HUES6 (cell line): ENCODE results near the gene USP4.

Experiments
- H3K27ac ChIP-seq: 2 replicates; pipeline ENCODE4 v1.7.0; 2013; ENCODE audit warnings: low read depth, mild to moderate bottlenecking, low read length, inconsistent platforms
- H3K27me3 ChIP-seq: 2 replicates; pipeline ENCODE4 v1.6.1; 2013; ENCODE audit warnings: low read length; ENCODE audit not compliant: control insufficient read depth, insufficient read depth
- H3K36me3 ChIP-seq: 2 replicates; pipeline ENCODE4 v1.6.1; 2013; ENCODE audit warnings: low read length; ENCODE audit not compliant: control insufficient read depth, insufficient read depth
- H3K4me1 ChIP-seq: 2 replicates; pipeline ENCODE4 v1.6.1; 2013; ENCODE audit warnings: low read length; ENCODE audit not compliant: control insufficient read depth, insufficient read depth
- H3K4me3 ChIP-seq: 2 replicates; pipeline ENCODE4 v1.5.1; 2013; ENCODE audit warnings: low read depth, low read length
- H3K9ac ChIP-seq: one replicate; pipeline ENCODE4 v1.6.1; 2013; ENCODE audit warnings: mild to moderate bottlenecking, low read length
- H3K9me3 ChIP-seq: 2 replicates; pipeline ENCODE4 v1.6.1; 2013; ENCODE audit warnings: low read depth, low read length; ENCODE audit not compliant: control insufficient read depth, insufficient read depth

The USP4 gene

DNA sequence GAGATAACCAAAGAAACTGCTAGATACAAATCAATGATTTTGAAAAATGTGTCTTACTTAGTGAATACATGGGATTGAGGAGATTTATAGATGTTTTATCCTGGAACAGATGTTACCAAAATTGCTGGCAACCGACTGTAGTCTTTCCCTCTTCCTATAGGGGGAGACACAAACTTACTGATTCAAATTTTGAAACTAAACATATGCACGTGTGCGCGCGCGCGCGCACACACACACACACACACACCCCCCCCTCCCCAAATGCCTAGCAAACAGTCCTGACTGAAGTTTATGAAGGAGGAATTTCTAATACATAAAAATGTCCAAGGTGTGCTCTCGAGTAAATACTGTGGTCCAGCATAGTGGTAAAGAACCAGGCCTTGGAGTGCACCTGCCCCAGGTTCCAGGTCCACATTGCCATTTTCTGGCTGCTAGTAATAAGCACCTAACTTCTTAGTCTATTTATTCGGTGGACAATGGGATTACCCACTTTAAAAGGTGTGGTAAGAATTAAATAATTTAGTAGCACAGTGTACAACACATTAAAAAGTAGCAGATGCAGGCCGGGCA, 44.3 kb downstream of the USP4 start:
- Histone ChIP-seq H3K9me3 (no peaks in the 10 kb centered on the region), H3K27ac (no peak overlapping the region), H3K9ac (no peak overlapping the region), H3K36me3 (peaks cover 65% of the 10 kb centered on the region), H3K4me1 (no peaks in the 10 kb centered on the region), H3K4me3 (no peak overlapping the region), H3K27me3 (no peaks in the 10 kb centered on the region)

DNA sequence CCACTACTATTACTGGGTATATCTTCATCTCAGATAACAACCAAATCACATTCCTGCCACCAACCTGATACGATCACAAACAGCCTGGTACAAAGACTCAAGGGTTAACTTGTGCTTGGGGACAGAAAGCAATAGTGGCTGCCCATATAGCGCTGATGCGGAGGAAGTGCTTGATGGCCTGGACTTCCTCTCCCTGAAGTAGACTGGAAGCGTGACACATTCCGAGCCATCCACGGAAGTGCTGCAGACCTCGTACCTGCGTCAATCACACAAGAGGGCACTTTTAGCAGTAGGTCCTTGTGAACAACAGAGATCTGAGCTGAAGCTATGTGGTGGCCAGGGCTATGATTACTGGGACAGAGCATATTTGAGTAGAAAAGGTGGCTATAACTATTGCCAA, 45.5 kb downstream of the USP4 start:
- Histone ChIP-seq H3K4me1 (no peaks in the 10 kb centered on the region), H3K9me3 (no peaks in the 10 kb centered on the region), H3K36me3 (peaks cover 68% of the 10 kb centered on the region), H3K9ac (no peak overlapping the region), H3K27me3 (no peaks in the 10 kb centered on the region), H3K27ac (no peak overlapping the region), H3K4me3 (no peak overlapping the region)

DNA sequence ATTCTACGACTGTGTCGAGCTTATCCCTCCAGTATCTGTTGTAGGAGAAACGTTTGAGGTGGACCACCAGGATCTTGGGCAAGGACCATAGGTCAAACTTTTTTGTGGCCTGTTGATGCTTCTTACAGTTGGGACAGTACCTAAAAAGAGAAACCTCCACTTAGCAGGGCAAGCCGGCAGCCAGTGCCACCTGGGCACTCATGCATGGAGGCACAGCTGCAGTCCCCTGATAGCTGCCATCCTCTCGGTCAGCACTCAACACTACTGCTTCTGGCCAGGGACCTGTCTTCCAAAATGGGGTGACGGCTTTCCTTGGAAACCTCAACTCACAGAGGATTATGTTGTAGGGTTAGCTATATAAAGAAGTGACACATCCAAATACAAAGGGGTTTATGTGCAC, 55.9 kb downstream of the USP4 start:
- Histone ChIP-seq H3K9ac (no peak overlapping the region), H3K36me3 (peaks cover 61% of the 10 kb centered on the region), H3K4me1 (no peaks in the 10 kb centered on the region), H3K27ac (no peak overlapping the region), H3K4me3 (no peak overlapping the region), H3K9me3 (no peaks in the 10 kb centered on the region), H3K27me3 (no peaks in the 10 kb centered on the region)

- H3K4me1 ChIP-seq: no peaks in the 10 kb centered on the region
- no peaks in the 10 kb centered on the region for H3K27me3 ChIP-seq
- H3K9ac ChIP-seq: no peak overlapping the region
- H3K36me3 ChIP-seq: peaks cover 44% of the 10 kb centered on the region
- no peaks in the 10 kb centered on the region for H3K9me3 ChIP-seq
- H3K27ac ChIP-seq: no peak overlapping the region
- no peak overlapping the region for H3K4me3 ChIP-seq
These were observed 60.5 kb downstream of the USP4 start for GRCh38 chr3:49279376-49279775.

DNA sequence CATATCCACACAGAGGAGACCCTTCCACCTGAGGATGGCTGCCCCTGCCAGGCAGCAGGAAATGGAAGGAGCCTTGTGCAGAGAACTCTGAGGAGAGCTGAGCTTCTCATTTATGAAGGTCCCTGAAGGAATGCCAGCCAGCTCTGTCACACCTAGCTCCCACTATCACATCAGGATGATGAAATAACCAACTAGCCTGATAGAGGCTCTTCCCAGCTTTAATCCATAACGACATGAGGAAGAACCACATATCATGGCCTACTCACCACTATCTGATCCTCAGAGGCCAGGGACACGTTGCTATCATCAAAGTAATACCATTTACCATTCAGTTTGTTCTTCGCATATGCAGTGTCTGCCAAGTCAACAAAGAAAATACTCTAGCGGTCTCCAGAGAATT, 61.3 kb downstream of the USP4 start:
- no peak overlapping the region for H3K27ac ChIP-seq
- H3K4me1 ChIP-seq: no peaks in the 10 kb centered on the region
- no peak overlapping the region for H3K4me3 ChIP-seq
- H3K27me3 ChIP-seq: no peaks in the 10 kb centered on the region
- H3K36me3 ChIP-seq: peaks cover 35% of the 10 kb centered on the region
- H3K9me3 ChIP-seq: no peaks in the 10 kb centered on the region
- H3K9ac ChIP-seq: no peak overlapping the region

- peak overlapping the region; percentile 47; the same call in 1 of the 2 replicates for H3K27ac ChIP-seq
- H3K9me3 ChIP-seq: no peaks in the 10 kb centered on the region
- H3K4me3 ChIP-seq: peak overlapping the region; percentile 48; the same call in 1 of the 2 replicates
- H3K9ac ChIP-seq: no peak overlapping the region
- peaks cover 31% of the 10 kb centered on the region for H3K36me3 ChIP-seq
- H3K4me1 ChIP-seq: no peaks in the 10 kb centered on the region
- no peaks in the 10 kb centered on the region for H3K27me3 ChIP-seq
These were observed 62.5 kb downstream of the USP4 start for GRCh38 chr3:49277383-49277775.

DNA sequence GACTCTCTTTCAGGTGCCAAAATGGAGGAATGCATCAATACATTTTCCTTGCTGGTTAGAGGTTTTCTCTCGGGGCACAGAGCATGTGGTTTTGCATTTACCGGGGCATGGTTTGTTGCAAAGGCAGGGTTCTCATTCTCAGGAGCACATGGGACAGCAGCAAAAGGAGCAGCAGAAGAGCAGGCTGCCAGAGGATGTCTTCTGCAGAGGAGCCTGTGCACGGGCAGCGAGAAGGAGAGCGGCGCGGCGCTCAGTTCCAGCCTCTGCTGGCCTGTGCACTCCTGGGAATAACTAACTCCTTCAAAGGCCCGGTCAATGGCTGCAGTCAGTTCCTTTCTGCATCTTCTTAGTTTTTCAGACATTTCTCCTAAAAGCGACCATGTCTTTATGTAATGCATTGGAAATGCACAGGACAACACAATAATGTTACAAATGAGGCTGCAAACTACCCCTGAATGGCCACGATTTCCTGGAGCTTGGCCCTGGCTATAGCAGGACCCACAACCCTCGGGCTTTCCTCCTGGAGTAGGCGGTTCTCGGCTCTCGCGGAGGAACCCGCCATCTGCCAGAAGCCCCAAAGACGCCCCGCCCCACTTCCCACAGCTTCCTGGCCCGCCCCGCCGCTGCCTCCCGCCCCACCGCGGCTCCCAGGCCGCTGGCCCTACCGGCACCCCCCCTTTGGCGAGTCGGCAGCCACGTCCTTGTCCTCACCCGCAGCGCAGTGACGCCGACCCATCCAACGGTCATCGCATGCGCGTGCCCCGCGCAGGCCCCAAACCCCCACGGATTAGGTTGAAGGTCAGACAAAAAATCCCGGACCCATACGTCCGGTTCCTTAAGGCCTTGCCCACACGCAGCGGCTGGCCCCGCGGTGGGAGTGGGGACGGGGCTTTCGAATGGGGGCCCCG, 63.1 kb downstream of the USP4 start, which contains the start of gene C3orf62:
C3orf62 (minus strand) TSS at position 758 of the 908 bp plus-strand sequence; CDS start at position 398, 360 bp downstream.
- Histone ChIP-seq H3K36me3 (peaks cover 31% of the 10 kb centered on the region), H3K9ac (no peak within 1 kb of the TSS)

DNA sequence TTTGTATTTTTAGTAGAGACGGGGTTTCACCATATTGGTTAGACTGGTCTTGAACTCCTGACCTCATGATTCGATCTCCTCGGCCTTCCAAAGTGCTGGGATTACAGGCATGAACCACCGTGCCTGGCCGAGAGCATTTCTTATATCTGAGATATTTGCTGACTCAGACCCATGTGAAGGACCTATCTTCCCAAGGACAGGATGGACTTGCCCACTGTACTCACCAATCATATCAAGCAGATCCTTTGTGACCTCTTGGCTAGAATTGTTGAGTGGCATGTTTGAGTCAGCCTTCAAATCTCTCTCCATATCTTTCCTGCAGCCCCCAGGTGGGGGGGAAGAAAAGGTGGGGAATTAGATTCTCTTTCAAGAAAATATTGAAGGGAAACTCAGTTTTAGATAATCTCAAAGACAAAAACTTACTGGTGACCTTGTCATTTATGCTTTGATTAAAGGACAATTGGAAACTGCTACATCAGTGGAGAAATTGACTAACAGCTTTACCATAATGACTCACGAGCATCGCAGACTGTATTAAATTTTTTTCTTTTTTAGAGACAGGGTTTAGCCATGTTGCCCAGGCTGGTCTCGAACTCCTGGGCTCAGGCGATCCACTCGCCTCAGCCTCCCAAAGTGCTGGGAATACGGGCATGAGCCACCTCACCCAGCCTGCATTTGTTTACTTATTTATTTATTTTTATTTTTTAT, 65.9 kb downstream of the USP4 start:
- Histone ChIP-seq H3K27ac (no peak overlapping the region), H3K4me3 (no peak overlapping the region), H3K27me3 (no peaks in the 10 kb centered on the region), H3K9me3 (no peaks in the 10 kb centered on the region), H3K9ac (no peak overlapping the region), H3K36me3 (peaks cover 17% of the 10 kb centered on the region), H3K4me1 (no peaks in the 10 kb centered on the region)

More for the DNA sequence above, 63.1 kb downstream of the USP4 start, which contains the start of gene C3orf62:
- Histone ChIP-seq H3K4me3 (peak within 1 kb of the TSS; percentile 48; the same call in 1 of the 2 replicates), H3K4me1 (no peaks in the 10 kb centered on the region), H3K27ac (peak within 1 kb of the TSS; percentile 47; the same call in 1 of the 2 replicates), H3K27me3 (no peaks in the 10 kb centered on the region), H3K9me3 (no peaks in the 10 kb centered on the region)

- Histone ChIP-seq H3K27ac (no peak overlapping the region), H3K36me3 (no peaks in the 10 kb centered on the region), H3K4me3 (no peak overlapping the region), H3K9ac (no peak overlapping the region), H3K9me3 (no peaks in the 10 kb centered on the region), H3K4me1 (no peaks in the 10 kb centered on the region), H3K27me3 (no peaks in the 10 kb centered on the region)
These were observed 68.8 kb downstream of the USP4 start for GRCh38 chr3:49271047-49271446.

- H3K9ac ChIP-seq: no peak overlapping the region
- no peaks in the 10 kb centered on the region for H3K36me3 ChIP-seq
- H3K4me3 ChIP-seq: no peak overlapping the region
- no peaks in the 10 kb centered on the region for H3K9me3 ChIP-seq
- H3K27ac ChIP-seq: no peak overlapping the region
- no peaks in the 10 kb centered on the region for H3K27me3 ChIP-seq
- no peaks in the 10 kb centered on the region for H3K4me1 ChIP-seq
These were observed 69.7 kb downstream of the USP4 start for GRCh38 chr3:49270156-49270500.
